ENCODE results near the gene TRPM3. TPM values are rescaled to one million over a fixed set of nuclear protein-coding genes. Genes with fewer than 3 reads are reported as not detected.

The TRPM3 gene
- total and polyA plus RNA-seq, 2 of the 8 experiments (the other 6 are each of a cell fraction or from before 2014, with no cell fraction given) = 2.4 to 10.9 TPM

DNA sequence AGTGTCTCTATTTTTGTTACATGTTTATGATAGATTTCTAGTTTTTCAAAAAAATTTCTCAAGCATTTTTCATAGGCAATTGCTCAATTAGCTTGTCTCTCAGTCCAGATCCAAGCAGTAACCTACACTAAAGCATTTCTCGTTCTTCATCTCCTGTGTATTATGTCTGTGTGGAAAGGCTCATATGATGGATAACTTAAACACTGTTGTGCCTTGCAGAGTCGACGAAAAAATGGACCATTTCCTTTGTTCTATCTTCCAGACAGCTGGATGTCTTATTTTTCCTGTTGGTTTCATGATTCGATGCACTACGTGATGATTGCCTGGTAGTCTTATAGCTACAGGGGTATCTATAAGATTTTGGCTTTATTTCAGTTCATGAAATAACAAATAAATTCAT lies 347.8 kb downstream of the TRPM3 start (continued):
- TF ChIP-seq, protein P1, sequence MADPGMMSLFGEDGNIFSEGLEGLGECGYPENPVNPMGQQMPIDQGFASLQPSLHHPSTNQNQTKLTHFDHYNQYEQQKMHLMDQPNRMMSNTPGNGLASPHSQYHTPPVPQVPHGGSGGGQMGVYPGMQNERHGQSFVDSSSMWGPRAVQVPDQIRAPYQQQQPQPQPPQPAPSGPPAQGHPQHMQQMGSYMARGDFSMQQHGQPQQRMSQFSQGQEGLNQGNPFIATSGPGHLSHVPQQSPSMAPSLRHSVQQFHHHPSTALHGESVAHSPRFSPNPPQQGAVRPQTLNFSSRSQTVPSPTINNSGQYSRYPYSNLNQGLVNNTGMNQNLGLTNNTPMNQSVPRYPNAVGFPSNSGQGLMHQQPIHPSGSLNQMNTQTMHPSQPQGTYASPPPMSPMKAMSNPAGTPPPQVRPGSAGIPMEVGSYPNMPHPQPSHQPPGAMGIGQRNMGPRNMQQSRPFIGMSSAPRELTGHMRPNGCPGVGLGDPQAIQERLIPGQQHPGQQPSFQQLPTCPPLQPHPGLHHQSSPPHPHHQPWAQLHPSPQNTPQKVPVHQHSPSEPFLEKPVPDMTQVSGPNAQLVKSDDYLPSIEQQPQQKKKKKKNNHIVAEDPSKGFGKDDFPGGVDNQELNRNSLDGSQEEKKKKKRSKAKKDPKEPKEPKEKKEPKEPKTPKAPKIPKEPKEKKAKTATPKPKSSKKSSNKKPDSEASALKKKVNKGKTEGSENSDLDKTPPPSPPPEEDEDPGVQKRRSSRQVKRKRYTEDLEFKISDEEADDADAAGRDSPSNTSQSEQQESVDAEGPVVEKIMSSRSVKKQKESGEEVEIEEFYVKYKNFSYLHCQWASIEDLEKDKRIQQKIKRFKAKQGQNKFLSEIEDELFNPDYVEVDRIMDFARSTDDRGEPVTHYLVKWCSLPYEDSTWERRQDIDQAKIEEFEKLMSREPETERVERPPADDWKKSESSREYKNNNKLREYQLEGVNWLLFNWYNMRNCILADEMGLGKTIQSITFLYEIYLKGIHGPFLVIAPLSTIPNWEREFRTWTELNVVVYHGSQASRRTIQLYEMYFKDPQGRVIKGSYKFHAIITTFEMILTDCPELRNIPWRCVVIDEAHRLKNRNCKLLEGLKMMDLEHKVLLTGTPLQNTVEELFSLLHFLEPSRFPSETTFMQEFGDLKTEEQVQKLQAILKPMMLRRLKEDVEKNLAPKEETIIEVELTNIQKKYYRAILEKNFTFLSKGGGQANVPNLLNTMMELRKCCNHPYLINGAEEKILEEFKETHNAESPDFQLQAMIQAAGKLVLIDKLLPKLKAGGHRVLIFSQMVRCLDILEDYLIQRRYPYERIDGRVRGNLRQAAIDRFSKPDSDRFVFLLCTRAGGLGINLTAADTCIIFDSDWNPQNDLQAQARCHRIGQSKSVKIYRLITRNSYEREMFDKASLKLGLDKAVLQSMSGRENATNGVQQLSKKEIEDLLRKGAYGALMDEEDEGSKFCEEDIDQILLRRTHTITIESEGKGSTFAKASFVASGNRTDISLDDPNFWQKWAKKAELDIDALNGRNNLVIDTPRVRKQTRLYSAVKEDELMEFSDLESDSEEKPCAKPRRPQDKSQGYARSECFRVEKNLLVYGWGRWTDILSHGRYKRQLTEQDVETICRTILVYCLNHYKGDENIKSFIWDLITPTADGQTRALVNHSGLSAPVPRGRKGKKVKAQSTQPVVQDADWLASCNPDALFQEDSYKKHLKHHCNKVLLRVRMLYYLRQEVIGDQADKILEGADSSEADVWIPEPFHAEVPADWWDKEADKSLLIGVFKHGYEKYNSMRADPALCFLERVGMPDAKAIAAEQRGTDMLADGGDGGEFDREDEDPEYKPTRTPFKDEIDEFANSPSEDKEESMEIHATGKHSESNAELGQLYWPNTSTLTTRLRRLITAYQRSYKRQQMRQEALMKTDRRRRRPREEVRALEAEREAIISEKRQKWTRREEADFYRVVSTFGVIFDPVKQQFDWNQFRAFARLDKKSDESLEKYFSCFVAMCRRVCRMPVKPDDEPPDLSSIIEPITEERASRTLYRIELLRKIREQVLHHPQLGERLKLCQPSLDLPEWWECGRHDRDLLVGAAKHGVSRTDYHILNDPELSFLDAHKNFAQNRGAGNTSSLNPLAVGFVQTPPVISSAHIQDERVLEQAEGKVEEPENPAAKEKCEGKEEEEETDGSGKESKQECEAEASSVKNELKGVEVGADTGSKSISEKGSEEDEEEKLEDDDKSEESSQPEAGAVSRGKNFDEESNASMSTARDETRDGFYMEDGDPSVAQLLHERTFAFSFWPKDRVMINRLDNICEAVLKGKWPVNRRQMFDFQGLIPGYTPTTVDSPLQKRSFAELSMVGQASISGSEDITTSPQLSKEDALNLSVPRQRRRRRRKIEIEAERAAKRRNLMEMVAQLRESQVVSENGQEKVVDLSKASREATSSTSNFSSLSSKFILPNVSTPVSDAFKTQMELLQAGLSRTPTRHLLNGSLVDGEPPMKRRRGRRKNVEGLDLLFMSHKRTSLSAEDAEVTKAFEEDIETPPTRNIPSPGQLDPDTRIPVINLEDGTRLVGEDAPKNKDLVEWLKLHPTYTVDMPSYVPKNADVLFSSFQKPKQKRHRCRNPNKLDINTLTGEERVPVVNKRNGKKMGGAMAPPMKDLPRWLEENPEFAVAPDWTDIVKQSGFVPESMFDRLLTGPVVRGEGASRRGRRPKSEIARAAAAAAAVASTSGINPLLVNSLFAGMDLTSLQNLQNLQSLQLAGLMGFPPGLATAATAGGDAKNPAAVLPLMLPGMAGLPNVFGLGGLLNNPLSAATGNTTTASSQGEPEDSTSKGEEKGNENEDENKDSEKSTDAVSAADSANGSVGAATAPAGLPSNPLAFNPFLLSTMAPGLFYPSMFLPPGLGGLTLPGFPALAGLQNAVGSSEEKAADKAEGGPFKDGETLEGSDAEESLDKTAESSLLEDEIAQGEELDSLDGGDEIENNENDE (IDR thresholded peaks at IDR 0.05; ENCODE audit: insufficient replicate concordance, low read length) = no peak
- TF ChIP-seq SP4 (IDR thresholded peaks at IDR 0.05; ENCODE audit: low read length) (no peak), GTF2F1 (IDR thresholded peaks at IDR 0.05; ENCODE audit: borderline replicate concordance, low read depth, low read length) (no peak), SUZ12 (IDR thresholded peaks at IDR 0.05; ENCODE audit: low read length) (no peak), TAF7 (optimal IDR thresholded peaks at IDR 0.05; ENCODE audit: borderline replicate concordance, low read depth, low read length) (no peak), BRCA1 (IDR thresholded peaks at IDR 0.05; ENCODE audit: low read depth, low read length) (no peak), JUN (IDR thresholded peaks at IDR 0.05; ENCODE audit: low read depth, low read length) (no peak), FOSL1 (IDR thresholded peaks at IDR 0.05; ENCODE audit: insufficient read depth, low read depth, low read length) (no peak)

Data from H1 (cell line).